ENCODE data around the gene RMND5A. TPM values are rescaled to one million over a fixed set of nuclear protein-coding genes. Genes with fewer than 3 reads are reported as not detected.
A peak's percentile ranks its signal among the peaks of the same experiment; 100 is the strongest.

The RMND5A gene
- total RNA-seq, 2 donors from 2014 or later, result 45.4 to 49.3 TPM

DNA sequence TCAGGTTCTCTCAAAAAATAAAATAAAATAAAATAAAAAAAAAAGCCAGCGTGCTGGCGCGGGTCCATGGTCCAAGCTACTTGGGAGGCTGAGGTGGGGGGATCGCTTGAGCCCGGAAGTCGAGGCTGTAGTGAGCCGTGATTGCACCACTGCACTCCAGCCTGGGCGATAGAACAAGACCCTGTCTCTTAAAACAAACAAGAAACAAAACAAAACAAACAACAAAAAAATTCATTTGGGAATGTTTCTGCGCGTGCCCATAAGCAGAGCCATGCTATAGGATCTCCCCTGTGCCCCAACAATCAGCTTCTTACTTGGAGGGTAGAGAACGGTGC lies 87.0 kb downstream of the RMND5A start:
- Histone ChIP-seq H3K27me3 (ENCODE audit: control insufficient read depth, insufficient read depth, low read length, poor library complexity, severe bottlenecking) (peaks cover 28% of the 10 kb centered on the region), H3K4me1 (ENCODE audit: control insufficient read depth, insufficient read depth, low read length) (no peaks in the 10 kb centered on the region), H3K9ac (ENCODE audit: extremely low read depth, low read length, poor library complexity, severe bottlenecking) (no peak overlapping the region), H3K27ac (ENCODE audit: low read depth, low read length) (no peak overlapping the region), H3K4me3 (ENCODE audit: low read length) (peak overlapping the region; percentile 80), H3K9me3 (ENCODE audit: control insufficient read depth, low read length) (no peaks in the 10 kb centered on the region), H3K36me3 (ENCODE audit: control insufficient read depth, insufficient read depth, low read length) (no peaks in the 10 kb centered on the region)
- Mint-ChIP-seq H3K4me1 (peaks cover 4% of the 10 kb centered on the region), H3K9me3 (no peaks in the 10 kb centered on the region), H3K4me3 (peak overlapping the region; percentile 74), H3K36me3 (ENCODE audit: low read depth) (no peaks in the 10 kb centered on the region), H3K27ac (no peak overlapping the region), H3K27me3 (ENCODE audit: insufficient read depth) (peaks cover 37% of the 10 kb centered on the region)
- no peak for DNase-seq
- 60 to 63% methylated on average over 1 to 11 of the region's 11 CpGs for WGBS, 2 experiments (ENCODE audit: insufficient coverage in 1 of 2, insufficient read length in 1 of 2)
- TF ChIP-seq, protein P1, sequence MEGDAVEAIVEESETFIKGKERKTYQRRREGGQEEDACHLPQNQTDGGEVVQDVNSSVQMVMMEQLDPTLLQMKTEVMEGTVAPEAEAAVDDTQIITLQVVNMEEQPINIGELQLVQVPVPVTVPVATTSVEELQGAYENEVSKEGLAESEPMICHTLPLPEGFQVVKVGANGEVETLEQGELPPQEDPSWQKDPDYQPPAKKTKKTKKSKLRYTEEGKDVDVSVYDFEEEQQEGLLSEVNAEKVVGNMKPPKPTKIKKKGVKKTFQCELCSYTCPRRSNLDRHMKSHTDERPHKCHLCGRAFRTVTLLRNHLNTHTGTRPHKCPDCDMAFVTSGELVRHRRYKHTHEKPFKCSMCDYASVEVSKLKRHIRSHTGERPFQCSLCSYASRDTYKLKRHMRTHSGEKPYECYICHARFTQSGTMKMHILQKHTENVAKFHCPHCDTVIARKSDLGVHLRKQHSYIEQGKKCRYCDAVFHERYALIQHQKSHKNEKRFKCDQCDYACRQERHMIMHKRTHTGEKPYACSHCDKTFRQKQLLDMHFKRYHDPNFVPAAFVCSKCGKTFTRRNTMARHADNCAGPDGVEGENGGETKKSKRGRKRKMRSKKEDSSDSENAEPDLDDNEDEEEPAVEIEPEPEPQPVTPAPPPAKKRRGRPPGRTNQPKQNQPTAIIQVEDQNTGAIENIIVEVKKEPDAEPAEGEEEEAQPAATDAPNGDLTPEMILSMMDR (conservative IDR thresholded peaks at IDR 0.05), result no peak

DNA sequence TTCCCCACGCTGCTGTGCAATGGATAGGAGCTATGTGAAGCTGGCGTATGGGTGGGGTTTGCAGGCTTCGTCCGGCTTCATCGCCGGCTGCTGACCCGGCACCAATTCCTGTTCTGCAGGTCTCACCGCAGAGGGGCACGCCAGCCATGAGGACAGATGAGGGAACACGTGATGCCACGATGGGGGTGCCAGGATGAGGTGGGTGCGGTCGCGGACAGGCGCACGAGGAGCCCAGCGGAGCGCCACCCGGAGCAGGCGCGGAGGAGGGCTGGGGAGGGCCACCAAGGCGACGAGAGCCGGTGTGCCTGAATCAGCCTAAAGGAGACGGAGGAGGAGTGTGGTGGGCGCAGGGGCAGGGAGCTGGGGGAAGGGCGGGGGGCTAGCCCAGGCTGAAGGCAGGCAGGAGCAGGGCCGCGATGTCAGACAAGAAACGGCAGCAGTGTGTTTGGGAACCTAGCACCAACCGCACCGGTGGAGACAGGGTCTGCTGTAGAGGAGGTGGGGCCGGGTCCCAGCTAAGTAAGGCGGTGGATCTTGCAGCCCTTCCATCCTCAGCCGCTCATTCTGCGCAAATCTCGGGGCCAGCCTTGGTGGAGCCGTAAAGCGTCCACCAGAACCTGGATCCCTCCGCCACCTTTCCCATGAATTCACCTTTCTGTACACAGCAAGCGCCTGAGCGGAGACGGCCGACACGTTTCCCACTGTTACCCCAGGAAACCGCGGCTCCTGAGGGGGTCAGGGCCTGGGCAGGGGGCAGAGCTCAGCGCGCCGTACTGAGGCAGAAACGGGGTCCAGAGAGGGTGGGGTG lies 87.6 kb downstream of the RMND5A start:
- H3K27me3 ChIP-seq (ENCODE audit: control insufficient read depth, insufficient read depth, low read length, poor library complexity, severe bottlenecking), result peaks cover 28% of the 10 kb centered on the region
- H3K27me3 Mint-ChIP-seq (ENCODE audit: insufficient read depth), result peaks cover 37% of the 10 kb centered on the region
- TF ChIP-seq, protein P1 (conservative IDR thresholded peaks at IDR 0.05), result no peak
- H3K9me3 Mint-ChIP-seq, result no peaks in the 10 kb centered on the region
- H3K4me3 Mint-ChIP-seq, result peak overlapping the region; percentile 74
- H3K9ac ChIP-seq (ENCODE audit: extremely low read depth, low read length, poor library complexity, severe bottlenecking), result peak overlapping the region; percentile 51
- H3K36me3 ChIP-seq (ENCODE audit: control insufficient read depth, insufficient read depth, low read length), result no peaks in the 10 kb centered on the region
- peaks cover 4% of the 10 kb centered on the region for H3K4me1 Mint-ChIP-seq
- no peak overlapping the region for H3K27ac ChIP-seq (ENCODE audit: low read depth, low read length)
- no peaks in the 10 kb centered on the region for H3K4me1 ChIP-seq (ENCODE audit: control insufficient read depth, insufficient read depth, low read length)
- H3K9me3 ChIP-seq (ENCODE audit: control insufficient read depth, low read length), result no peaks in the 10 kb centered on the region
- H3K4me3 ChIP-seq (ENCODE audit: low read length), result peak overlapping the region; percentile 80
- H3K36me3 Mint-ChIP-seq (ENCODE audit: low read depth), result no peaks in the 10 kb centered on the region
- 4 to 6% methylated on average over 19 to 51 of the region's 51 CpGs for WGBS, 2 experiments (ENCODE audit: insufficient coverage in 1 of 2, insufficient read length in 1 of 2)
- peak overlapping the region; percentile 48 for H3K27ac Mint-ChIP-seq
- peak; percentile 86 for DNase-seq

DNA sequence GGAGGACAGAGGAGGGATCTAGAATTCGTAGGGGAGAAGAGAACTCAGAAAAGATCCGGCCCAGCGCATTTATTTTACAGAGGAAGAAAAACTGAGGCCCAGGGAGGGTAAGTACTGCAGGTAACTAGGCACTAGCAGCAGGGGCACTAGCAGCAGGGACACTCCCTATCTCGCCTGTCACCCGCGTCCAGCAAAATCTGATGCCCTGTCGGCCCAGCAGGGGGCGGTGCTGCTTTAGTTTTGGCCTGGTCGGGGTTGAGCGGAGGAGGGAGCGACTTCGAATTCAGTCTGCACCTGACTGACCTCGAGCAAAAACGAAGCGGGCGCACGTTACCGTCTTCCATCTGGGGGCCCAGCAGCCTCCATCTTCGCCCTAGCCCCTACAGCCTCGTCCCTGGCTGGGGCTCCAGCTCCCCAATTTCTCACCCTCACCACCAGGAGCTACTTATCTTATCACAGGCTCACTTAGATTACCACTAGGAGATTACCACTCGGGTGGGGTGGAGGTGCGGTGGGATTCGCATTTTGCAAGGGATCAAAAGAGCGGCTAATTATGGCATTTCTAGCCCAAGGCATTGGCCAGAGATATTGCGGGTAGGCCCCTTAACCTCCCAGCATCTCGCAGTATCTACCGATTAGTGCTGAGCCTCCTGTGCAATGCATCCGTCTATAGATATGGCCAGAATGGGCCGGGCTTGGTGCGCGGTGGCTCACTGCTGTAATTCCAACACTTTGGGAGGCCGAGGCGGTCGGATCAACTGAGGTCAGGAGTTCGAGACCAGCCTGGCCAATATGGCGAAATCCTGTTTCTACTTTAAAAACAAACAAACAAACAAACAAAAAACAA lies 88.4 kb downstream of the RMND5A start:
- Mint-ChIP-seq H3K27ac (no peak overlapping the region), H3K27me3 (ENCODE audit: insufficient read depth) (peaks cover 37% of the 10 kb centered on the region)

More for the DNA sequence above, 88.4 kb downstream of the RMND5A start:
- Mint-ChIP-seq H3K9me3 (no peaks in the 10 kb centered on the region), H3K4me3 (peak overlapping the region; percentile 74), H3K36me3 (ENCODE audit: low read depth) (no peaks in the 10 kb centered on the region), H3K4me1 (peaks cover 4% of the 10 kb centered on the region)
- Histone ChIP-seq H3K9me3 (ENCODE audit: control insufficient read depth, low read length) (no peaks in the 10 kb centered on the region), H3K27me3 (ENCODE audit: control insufficient read depth, insufficient read depth, low read length, poor library complexity, severe bottlenecking) (peaks cover 28% of the 10 kb centered on the region), H3K4me3 (ENCODE audit: low read length) (peak overlapping the region; percentile 80), H3K4me1 (ENCODE audit: control insufficient read depth, insufficient read depth, low read length) (no peaks in the 10 kb centered on the region), H3K27ac (ENCODE audit: low read depth, low read length) (no peak overlapping the region), H3K36me3 (ENCODE audit: control insufficient read depth, insufficient read depth, low read length) (no peaks in the 10 kb centered on the region), H3K9ac (ENCODE audit: extremely low read depth, low read length, poor library complexity, severe bottlenecking) (peak overlapping the region; percentile 51)
- peak; percentile 98 for DNase-seq
- TF ChIP-seq, protein P1 (conservative IDR thresholded peaks at IDR 0.05), result peak; percentile 97
- WGBS, 2 experiments (ENCODE audit: insufficient coverage in 1 of 2, insufficient read length in 1 of 2), result 36 to 40% methylated on average over 23 to 36 of the region's 36 CpGs
